ENCODE data around the gene IGF2R.
"Not testable (repeated sequence)": the region's sequence is repeated elsewhere in the genome, so short reads cannot be mapped to it uniquely, and the experiment has no call there.

IGF2R gene

GRCh38 chr6:160076009-160076408, 107.1 kb downstream of the IGF2R start:
- DNase-seq (ENCODE audit: low spot score), result no peak

DNA sequence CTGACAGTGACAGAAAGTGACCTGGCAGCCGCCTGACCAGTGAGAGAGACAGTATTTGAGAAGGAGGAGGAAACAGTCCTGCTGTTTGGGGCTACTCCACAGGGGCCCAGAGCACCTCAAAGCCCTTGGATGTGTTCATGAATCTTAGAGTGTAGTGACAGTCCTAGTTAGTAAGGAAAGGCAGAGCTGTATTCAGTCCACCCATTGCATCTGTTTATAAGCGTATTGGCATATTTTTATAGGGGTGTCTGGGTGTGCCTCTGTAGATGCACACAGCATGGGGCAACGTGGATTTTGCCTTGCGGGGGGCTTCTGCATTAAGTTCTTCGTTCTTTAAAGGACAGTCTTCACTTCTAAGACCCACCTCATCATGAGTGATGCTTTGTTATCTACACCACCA, 108.1 kb downstream of the IGF2R start:
- no peak for DNase-seq (ENCODE audit: low spot score)

DNA sequence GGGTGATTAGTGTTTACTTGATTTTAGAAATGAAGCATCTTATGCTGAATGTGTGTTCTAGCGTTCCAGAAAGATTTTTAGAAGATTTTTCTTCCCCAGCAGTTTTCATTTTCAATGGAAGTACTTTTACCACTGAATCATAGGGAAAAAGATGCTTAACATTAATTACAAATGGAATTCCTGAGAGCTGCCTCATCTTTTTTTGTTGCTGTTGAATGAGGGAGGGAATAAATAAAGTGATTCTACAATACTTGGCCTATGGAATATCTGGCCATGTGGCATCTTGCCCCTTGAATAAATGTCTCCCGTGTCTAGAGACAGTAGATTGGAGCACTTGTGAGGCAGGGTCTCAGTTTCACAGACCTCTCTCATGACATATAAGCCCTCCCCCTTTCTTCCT, 108.6 kb downstream of the IGF2R start:
- no peak for DNase-seq (ENCODE audit: low spot score)

GRCh38 chr6:160078883-160079685, 110.2 kb downstream of the IGF2R start:
- DNase-seq (ENCODE audit: low spot score), result no peak

GRCh38 chr6:160079686-160080043, 110.8 kb downstream of the IGF2R start:
- DNase-seq (ENCODE audit: low spot score), result no peak

DNA sequence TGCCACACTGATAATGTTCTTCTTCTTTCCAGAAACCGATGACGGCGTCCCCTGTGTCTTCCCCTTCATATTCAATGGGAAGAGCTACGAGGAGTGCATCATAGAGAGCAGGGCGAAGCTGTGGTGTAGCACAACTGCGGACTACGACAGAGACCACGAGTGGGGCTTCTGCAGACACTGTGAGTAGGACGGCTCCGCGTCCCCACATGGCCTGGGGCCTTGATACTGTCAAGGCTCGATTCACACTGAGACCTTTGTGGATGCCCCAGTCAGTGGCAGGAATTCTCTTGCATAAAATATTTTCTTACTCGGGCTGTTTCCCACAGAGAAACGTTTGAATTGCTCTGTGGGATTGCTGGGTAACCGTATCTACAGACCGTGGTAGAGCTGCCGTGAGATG, 111.2 kb downstream of the IGF2R start:
- no peak for DNase-seq (ENCODE audit: low spot score)

- no peak for DNase-seq (ENCODE audit: low spot score)
Observed at GRCh38 chr6:160081398-160081797, 112.5 kb downstream of the IGF2R start.

DNA sequence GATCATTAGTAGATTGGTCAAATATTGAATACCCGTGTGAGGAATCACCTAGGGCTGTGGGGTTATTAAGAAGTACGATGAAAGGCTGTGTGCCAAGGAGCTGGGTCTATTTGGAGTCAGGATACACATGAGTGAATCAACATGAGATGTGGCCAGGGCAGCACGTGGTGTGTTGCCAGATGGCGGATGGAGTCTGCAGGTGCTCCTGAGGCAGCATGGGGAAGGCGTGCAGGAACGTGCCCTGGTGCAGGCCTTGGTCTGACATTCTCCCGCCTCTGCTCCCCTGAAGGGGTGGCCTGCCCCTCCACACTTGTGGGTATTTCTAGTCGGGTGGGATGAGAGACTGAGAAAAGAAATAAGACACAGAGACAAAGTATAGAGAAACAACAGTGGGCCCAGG, 113.7 kb downstream of the IGF2R start:
- no peak for DNase-seq (ENCODE audit: low spot score)

DNA sequence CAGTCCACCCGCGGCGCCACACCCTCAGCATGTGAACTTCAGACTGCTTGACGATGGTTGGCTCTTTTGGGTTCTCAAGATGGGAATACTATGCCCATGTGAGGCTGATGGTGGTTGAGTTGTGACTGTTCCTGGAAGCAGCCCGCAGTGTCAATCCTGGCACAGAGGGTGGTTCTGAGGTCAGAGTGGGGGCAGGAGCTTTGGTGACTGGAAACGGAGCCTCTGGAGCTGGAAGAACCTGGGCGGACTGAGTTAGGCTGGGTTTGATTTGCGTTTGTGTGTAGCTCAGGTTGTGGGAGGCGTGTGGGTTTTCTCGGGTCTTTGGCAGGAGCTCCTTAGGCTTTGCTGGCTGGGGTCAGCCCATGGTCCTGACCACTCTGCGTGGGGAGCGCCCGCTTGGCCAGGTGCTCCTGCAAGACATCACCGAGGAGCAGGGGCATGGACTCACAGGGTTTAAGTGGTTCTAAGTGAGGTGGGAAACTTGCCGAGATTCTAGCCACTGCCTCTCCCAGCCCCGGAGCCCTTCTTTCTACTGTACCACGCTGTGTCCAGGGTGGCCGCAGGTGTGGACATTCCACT, 115.4 kb downstream of the IGF2R start:
- DNase-seq (ENCODE audit: low spot score), result no peak

DNA sequence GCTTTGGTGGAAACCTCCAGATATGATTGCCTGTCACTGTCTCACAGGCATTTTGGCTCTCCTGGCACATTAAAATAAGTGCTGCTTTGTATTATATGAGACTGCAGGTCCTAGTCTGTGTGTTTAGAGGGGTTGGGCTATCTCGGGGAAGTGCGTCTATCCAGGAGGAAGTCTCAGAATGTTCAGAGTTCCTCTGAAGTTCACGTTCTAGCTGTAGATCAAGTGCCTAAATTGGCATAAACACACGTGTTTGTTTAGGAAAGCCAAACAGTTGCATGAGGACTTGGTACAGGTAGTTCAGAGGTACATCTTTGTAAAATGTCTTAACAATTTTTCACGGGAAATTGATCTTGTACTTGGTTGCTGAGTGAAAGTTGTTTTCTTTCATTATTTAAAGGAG, 116.3 kb downstream of the IGF2R start:
- no peak for DNase-seq (ENCODE audit: low spot score)

DNA sequence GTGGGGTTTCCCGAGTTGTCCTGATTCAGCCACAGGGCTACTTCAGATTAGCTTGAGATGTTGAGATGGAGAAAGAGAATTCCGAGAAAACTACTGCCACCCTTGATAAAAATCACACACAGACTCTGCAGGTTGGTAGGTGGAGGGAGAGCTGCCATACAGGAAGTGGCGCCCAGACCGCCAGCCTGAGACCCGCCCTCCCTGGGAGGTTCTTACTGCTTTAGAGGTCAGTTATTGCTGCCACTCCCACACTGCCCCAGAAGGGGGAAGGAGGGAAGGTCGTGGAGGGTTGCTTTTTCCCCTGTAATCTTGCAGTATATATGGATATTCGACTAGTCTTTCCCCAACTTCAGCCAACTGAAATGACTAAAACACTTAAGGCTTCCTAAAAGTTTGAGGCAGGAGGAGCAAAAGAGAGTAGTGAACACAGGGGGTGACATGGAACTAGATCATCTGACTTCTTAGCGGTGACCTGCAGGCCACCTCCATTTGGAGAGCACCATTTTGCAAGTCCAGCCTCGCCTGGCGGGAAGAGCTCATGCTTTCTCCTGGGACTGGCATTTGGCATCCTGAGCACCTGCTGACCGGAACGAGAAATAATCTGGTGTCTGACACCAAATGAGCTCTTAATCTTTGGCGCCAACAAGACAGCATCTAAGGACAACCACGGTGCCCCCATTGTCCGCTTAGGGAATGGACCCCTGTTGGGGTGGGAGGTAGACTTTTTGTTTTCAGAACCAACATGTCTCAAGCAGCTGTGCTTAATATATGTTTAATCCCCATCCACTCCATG, 117.0 kb downstream of the IGF2R start:
- no peak for DNase-seq (ENCODE audit: low spot score)

- DNase-seq (ENCODE audit: low spot score), result no peak
Observed at GRCh38 chr6:160086754-160087153, 117.9 kb downstream of the IGF2R start.

DNA sequence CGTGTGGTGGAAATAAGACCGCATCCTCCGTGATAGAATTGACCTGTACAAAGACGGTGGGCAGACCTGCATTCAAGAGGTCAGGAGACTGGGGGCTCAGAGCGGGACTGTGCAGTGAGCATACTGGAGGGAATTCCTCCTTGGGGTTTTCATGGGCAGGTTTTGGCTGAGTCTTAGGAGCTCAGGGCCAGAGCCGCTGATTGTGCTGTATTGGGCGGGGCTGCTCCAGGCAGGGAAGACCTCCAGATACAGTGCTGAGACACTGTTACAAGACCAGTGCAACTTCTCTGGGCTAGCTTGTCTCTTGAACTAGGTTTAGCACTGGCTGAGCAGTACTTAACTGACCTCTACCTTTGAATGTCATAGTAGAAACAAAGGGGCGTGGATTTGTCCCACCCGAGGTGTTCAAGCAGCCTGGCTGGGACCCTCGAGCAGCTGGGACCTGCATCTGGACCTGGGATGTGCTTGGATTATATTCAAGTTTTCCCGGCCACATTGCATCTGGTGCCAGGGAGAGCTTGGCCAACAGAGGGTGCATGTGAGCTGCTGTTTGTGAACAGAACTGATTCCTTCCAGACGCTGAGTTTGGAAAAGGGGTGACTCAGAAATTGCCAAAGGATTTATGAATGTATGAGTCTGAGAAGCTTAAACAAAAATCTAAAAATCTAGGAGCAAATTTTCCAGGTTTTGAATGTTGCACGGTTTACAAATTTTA, 119.3 kb downstream of the IGF2R start:
- no peak for DNase-seq (ENCODE audit: low spot score)

GRCh38 chr6:160088784-160089533, 120.1 kb downstream of the IGF2R start:
- DNase-seq (ENCODE audit: low spot score), result no peak

GRCh38 chr6:160089534-160089897, 120.6 kb downstream of the IGF2R start:
- no peak for DNase-seq (ENCODE audit: low spot score)

DNA sequence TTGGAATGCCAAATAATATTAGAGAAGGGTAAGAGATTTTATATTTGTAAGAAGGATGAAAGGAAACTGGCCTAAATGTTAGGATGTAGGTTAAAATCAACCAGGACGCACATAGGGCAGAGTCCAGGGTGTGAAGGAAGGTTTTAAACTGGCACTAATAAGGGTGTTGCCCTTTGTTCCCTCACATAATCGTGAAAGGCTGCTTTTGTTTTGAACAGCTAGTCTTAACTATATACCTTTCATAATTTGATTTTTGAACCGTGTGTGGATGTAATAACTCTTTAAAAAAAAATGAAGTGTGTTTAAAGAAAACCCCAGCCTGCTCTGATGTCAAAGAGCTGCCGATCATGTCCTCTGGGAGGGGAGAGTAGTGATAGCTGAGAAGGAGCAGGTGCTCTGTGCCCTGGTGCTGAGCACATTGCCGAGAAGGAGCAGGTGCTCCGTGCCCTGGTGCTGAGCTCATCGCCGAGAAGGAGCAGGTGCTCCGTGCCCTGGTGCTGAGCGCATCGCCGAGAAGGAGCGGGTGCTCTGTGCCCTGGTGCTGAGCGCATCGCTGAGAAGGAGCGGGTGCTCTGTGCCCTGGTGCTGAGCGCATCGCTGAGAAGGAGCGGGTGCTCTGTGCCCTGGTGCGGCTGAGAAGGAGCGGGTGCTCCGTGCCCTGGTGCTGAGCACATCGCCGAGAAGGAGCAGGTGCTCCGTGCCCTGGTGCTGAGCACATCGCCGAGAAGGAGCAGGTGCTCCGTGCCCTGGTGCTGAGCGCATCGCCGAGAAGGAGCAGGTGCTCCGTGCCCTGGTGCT, 121.8 kb downstream of the IGF2R start:
- not testable (repeated sequence) for DNase-seq (ENCODE audit: low spot score)

DNA sequence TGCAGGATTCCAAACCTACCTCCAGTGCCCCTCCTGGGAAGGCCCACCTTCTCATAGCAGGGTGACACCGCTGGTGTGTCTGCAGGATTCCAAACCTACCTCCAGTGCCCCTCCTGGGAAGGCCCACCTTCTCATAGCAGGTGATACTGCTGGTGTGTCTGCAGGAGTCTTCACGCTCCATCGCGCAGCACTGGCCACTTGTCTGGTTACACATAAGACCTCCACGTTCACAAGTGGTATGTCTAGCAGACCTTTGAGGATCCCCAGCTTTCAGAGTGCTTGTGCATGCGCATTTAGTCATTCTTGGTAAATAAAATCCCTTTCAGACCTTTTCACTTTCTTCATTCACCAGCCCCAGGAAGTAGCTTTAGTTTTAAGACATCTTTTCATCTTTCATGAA, 123.3 kb downstream of the IGF2R start:
- DNase-seq (ENCODE audit: low spot score), result not testable (repeated sequence)

GRCh38 chr6:160092602-160093001, 123.7 kb downstream of the IGF2R start:
- no peak for DNase-seq (ENCODE audit: low spot score)

- no peak for DNase-seq (ENCODE audit: low spot score)
Observed at GRCh38 chr6:160093061-160093460, 124.2 kb downstream of the IGF2R start.

DNA sequence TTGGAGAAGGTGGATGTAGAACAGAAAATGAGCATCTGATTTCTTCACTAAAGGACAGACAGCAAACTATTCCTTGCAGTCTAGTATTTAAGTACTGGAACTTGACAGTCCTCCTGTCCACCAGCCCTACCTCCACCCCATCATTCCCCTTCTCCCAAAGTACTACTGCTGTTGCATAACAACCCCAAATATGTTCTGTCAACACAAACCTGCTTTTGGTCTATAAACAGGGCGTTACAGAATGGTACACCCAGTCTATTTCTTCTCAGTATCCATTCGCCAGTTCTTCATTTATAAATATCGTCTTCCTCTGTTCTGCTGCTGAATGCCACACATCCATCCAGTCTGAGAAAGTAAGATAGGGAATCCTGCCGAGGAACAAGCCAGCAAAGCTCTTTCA, 125.1 kb downstream of the IGF2R start:
- DNase-seq (ENCODE audit: low spot score), result no peak
